ENCODE measurements around the gene CCDC178.
A peak's percentile ranks its signal among the peaks of the same experiment; 100 is the strongest.
"Not testable (repeated sequence)": the region's sequence is repeated elsewhere in the genome, so short reads cannot be mapped to it uniquely, and the experiment has no call there.

CCDC178 gene

GRCh38 chr18:32983721-32984120 is 456.8 kb downstream of the CCDC178 start:
- DNase-seq, result no peak

- DNase-seq, result peak; percentile 65
These were observed 459.6 kb downstream of the CCDC178 start for GRCh38 chr18:32980896-32981295.

DNA sequence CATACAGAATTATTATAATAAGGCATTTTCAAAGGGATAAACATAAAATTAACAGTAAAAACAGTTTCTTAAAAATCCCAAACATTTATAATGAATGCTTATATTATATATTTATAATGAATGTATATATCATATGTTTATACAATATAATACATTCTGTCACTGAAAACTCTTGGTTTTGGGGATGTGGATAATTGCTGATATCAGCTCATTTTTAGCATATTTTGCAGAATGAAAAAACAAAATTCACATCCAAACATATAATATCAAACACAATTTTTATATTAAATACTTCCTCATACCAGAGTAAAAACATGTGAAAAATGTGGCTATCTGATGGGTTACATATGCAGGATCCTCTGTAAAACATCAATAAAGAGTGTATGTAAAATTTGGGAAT is 465.0 kb downstream of the CCDC178 start:
- no peak for DNase-seq

DNA sequence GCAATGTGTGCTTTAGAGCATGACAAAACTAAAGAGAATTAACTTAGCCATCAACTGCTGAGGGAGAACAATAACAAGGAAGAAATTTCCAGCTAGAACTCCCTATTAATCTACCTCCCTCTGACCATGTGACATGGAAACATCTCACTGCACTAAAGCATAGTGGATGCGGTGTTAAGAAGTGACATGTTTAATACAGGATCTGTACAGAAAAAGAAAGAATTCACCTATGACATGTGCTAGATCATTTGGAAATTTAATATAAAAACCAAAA is 465.4 kb downstream of the CCDC178 start:
- no peak for DNase-seq

DNA sequence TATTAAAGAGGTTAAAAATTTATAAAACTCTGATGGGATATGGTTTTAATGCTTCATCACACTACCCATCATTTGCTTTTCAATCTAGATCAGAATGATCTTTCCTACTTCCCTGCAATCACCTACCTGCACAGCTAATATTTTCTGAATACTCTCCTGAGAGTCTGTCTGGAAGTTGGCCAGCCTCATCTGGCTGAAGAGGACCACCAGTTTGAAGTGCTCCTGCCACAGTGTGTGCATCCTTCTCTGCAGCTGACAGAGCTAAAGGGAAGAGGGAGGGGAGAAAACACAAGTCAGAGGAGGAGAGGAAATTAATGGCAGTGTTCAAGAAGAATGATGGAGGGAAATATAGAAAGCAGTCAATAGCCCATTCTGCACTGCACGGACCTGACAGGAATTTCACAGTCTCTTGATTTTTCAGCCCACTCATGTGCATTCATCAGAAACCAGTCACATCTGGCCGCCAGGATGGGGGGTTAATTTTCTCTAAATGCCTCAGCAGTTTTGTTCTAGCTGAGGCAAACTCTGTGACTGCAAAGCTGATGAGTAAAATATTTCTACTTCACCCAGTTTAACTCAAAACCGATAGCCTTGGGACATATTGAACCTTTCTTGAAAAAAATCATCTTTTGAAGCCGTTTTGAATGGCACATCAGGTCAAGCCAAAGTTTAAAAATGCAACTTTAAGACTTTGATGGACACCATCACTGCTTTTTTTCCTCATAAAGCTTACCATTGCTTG is 465.9 kb downstream of the CCDC178 start:
- peak; percentile 48 for DNase-seq

DNA sequence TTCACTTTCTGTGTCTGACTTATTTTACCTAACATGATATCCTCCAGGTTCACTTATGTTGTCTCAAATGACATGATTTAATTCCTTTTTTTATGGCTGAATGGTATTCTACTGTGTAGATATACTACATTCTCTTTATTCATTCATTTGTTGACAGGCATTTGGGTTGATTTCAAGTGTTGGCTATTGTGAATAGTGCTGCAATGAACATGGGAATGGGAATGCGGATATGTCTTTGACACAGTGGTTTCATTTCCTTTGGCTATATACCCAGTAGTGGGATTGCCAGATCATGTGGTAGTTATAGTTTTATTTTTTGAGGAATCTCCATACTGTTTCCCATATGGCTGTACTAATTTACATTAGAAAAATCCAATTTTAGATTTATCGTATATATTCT is 472.3 kb downstream of the CCDC178 start:
- DNase-seq, result peak; percentile 37

DNA sequence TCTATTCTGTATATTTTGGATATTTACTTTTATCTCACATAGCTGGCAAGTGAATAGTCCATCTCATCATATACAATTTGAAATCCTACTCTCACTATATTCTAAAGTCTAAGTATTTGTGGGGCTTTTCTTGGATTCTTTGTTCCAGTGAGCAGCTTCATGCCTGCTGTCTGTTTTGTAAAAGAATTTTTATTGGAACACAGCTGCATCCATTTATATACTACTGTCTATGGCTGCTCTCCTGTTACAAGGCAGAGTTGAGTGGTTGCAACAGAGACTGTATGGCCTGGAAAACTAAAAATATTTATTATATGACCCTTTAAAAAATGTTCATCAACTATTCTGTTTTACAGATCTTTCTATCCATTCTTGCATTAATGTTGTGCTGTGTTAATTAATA is 474.4 kb downstream of the CCDC178 start:
- DNase-seq, result peak; percentile 4

DNA sequence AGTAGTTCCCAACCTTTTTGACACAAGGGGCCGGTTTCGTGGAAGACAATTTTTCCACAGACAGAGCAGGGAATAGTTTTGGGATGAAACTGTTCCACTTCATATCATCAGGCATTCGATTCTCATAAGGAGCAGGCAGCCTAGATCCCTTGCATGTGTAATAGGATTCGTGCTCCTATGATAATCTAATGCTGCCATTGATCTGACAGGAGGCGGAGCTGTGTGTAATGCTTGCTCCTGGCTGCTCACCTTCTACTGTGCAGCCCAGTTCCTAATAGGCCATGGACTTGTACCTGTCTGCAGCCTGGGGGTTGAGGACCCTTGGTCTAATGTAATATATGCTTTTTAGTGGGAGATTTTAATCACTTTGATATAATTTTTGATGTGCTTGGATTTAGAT is 479.0 kb downstream of the CCDC178 start:
- DNase-seq, result no peak

DNA sequence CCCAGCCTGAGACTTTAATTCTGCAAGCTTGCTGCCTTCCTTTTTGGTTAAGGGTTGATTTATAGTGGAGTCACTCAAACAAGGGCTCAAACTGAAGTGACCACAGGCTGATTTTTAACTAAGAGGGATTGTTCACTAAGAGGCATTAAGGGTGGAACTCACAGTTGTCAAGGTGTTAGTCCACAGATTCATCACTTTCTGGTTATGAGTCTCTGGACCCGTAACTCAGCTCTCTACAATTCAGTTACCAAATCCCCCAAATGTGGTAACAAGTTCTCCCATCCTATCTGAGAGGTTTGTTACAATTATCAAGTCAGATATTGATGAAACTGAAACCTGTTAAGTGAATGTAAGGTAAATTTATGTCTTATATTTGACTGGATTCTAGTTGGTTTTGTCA is 481.8 kb downstream of the CCDC178 start:
- DNase-seq, result no peak

DNA sequence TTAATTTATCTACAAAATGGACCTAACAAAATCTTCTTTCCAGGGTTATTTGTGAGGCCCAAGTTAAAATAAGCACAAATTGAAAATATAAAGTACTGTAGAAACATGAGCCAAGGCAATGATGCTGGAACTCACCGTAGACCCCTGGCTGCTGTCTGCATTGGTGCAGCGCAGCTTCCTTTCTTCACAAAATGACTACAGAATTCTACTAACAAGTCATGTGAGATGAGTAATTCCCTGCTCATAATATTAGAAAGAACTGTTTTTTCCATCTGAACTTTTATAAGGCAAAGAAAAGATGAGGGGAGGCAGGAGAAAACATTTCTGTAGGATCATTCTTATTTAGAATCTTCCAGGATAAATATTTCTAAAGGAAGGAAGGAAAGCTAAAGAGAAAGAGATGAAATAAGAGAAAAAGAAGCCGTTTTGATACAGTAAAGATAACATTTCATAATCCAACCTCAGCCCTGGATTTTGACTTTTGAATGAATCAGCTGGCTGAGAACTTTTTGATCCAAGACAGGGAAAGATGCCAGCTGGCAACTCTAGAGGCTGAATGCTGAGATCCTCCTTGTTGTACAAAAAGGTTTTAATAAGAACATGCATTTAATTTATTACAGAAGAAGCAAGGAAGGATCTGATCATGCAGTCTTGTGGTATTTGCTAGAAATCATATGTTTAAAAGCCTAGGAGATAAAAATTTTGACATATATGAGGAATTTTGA is 483.8 kb downstream of the CCDC178 start:
- DNase-seq, result peak; percentile 85

GRCh38 chr18:32952318-32952717 is 488.2 kb downstream of the CCDC178 start:
- DNase-seq, result not testable (repeated sequence)

DNA sequence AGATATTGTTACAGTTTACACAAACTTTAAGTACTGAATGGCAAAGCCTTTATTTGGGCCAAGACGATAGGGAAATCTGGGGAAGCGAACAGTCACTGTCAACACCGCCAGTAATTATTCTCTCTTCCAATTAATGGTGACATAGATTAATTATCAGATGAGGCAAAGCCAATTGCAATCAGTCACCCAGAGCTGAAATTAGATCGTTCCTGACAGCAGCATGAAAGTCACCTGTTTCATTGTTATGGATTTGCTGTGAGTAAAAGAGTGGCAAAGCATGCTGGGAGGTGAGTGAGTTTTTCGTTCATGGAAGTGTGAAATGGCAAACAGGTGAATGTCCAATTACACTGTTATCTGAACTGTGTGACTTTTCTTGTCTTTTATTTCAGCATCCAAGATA is 502.9 kb downstream of the CCDC178 start:
- no peak for DNase-seq

DNA sequence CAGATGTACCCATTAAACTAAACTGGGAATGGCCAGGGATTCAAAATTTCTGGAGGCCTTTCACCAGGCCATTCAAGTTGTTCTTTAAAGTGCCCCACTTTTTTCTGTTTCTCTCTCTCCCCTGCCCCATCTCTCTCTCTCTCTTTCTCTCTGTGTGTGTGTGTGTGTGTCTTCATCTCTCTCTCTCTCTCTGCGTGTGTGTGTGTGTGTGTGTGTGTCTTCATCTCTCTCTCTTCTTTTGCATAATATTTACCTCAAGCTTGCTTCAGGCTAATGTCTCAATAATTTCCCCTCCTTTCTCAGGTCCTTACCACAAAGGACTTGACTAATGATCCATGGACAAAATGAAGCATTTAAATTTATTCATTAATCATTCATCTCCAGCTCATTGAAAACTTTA is 503.5 kb downstream of the CCDC178 start:
- no peak for DNase-seq

DNA sequence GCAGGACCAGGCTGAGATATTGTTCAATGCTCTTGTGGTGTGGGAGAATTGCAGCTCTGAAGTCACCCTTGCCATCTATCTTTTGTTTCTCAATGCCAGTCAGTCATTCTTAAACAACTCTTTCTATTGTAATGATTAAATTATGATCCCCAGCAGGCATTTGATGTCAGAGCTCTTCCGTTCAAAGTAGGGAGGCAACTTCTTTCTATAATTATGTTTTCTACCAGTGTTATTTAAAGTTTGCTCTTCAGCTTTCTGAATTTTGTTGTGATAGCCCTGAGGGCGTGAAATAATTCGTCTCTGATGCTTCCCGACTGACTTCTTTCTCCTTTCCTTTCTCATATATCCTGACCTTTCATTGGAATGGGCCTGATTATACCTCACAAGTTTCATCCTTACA is 506.3 kb downstream of the CCDC178 start:
- no peak for DNase-seq

- peak; percentile 57 for DNase-seq
These were observed 509.7 kb downstream of the CCDC178 start for GRCh38 chr18:32930695-32931301.

DNA sequence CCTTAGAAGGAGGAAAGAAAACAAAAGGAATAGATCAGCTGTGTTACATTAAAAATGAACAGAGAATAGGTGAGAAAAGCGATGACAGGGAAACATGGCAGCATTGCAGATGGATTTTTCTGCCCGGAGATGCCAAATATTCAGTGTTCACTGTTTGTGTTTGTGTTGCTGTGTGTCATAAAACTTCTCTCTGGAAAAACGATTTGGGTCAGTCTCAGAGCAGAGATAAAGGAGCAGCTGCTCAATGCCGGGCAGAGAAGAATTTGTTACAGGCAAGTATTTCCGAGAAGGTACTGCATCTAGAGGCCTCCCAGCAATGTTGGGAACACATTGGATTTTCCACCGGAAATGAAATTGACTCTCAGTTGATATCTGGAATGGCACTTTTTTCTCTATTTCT is 511.3 kb downstream of the CCDC178 start:
- DNase-seq, result no peak

- DNase-seq, result peak; percentile 56
These were observed 517.5 kb downstream of the CCDC178 start for GRCh38 chr18:32922951-32923430.

DNA sequence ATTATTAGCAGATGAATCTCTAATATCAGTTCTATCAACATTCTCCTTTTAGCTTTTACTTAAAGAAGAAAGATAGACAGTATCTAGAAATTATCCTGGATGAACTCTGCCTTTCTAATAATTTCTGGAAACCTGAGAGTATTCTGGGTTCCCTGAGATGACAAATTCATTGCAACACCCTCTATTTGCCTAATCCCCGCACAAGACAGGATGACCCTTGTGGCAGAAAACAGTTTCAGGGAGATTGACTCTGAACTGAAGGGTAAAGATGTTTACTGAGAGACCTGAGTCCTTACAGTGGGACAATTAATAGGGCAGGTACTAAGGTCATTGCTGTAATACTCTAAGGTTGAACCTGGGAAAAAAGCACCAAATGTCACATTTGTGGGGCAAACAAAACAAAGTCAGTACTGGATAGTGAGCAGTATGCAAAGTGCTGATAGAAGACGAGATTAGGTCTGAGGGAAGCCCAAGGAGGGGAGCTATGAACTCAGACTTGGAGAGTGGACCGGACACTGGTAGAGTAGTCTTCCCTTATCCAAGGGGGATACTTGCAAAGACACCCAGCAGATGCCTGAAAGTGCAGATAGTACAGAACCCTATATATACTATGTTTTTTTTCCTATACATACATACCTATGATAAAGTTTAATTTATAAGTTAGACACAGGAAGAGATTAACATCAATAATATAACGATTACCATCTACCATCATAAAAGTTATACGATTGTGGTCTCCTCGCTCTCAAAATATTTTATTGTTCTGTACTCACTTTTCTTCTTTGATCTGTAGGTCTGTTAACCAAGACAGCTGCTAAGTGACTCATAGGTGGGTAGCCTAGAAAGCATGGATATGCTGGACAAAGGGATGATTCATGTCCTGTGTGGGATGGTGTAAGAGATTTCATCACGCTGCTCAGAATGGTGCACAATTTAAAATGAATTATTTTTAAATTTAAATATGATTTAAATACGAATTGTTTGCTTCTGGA is 519.4 kb downstream of the CCDC178 start:
- peak; percentile 95 for DNase-seq

GRCh38 chr18:32919799-32920198 is 520.7 kb downstream of the CCDC178 start:
- DNase-seq, result peak; percentile 28

DNA sequence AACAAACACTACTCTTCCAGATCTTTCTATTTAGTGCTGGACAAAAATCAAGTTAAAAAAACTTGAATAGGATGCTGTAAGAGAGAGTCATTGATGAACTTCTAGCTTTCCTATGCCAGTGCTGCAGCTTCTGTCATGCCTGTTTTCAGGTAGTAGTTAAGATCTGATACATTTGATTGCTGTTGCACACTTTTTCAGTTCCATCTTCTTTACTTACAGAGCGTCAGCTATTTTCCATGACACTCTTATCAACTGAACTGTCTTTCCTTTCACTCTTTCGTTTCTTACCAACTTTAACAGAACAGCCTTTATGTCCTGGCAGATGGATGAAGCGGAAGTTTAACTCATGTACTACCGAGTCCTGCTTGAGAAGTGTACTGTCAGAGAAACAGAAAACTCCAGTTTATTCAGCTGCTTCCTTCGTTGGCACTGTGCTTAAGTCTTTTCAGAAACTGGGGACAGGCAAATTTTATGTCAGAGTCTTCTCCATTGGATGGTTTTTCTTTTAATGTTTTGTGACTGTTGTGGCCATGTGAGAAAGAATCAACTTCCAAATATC is 521.8 kb downstream of the CCDC178 start:
- no peak for DNase-seq

DNA sequence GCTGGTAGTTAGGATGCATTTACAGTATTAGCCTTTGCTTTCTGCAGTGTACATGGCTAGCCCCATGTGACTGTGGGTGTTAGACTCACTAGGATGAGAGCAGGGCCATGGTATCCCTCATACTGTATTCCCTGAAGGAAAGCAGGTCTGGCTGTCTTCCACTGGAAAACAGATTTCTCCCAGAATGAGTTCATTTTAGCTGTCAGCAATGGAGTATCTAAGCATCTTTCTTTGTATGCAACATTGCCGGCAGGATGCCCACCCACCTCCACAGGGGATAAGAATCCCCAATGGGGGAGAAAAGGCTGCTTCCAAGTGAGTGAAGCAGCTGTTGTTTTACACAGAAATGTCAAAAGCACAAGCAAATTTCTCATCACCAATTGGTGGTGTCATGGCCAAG is 525.0 kb downstream of the CCDC178 start:
- DNase-seq, result peak; percentile 22

GRCh38 chr18:32911660-32912284 is 528.7 kb downstream of the CCDC178 start:
- DNase-seq, result peak; percentile 89

All from fibroblast of skin of abdomen (primary cell).